Measurements from ENCODE around the gene RMND5B. TPM values are rescaled to one million over a fixed set of nuclear protein-coding genes. Genes with fewer than 3 reads are reported as not detected.
A peak's percentile ranks its signal among the peaks of the same experiment; 100 is the strongest.

Gene RMND5B
- total RNA-seq, 1 donor from 2014 or later = 51.6 TPM

DNA sequence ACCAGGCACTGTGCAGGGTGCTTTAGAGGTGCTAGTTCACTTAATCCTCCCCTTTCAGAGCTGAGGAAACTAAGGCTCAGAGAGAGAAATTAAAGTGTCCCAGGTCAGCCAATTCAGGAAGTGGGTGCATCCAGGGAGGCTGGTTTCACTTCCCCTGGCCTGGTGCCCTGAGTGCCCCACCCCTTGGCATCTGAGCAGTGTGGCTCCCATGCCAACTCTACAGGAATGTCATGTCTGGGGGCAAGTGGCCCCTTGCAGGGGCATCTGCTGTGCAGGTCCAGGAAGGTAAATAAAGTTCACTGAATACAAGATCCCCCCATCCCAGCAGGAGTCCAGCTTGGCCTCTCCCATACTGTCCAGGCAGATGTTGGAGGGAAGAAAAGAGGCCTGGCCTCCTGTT lies 21.8 kb upstream of the RMND5B start:
- no peak for DNase-seq (ENCODE audit: extremely low spot score in 2 of 2)
- Histone ChIP-seq H3K27me3 (no peaks in the 10 kb centered on the region), H3K4me1 (peaks cover 13% of the 10 kb centered on the region), H3K9me3 (no peaks in the 10 kb centered on the region), H3K27ac (no peak overlapping the region), H3K4me3 (no peak overlapping the region), H3K36me3 (no peaks in the 10 kb centered on the region)
- intact Hi-C loops (cut with DNase I) = no loop called here
- TF ChIP-seq POLR2A (IDR thresholded peaks at IDR 0.05) (no peak), POLR2AphosphoS5 (IDR thresholded peaks at IDR 0.05; ENCODE audit: insufficient read depth in 1 of 2, low read depth in 1 of 2) (no peak)
- TF ChIP-seq, protein P1, sequence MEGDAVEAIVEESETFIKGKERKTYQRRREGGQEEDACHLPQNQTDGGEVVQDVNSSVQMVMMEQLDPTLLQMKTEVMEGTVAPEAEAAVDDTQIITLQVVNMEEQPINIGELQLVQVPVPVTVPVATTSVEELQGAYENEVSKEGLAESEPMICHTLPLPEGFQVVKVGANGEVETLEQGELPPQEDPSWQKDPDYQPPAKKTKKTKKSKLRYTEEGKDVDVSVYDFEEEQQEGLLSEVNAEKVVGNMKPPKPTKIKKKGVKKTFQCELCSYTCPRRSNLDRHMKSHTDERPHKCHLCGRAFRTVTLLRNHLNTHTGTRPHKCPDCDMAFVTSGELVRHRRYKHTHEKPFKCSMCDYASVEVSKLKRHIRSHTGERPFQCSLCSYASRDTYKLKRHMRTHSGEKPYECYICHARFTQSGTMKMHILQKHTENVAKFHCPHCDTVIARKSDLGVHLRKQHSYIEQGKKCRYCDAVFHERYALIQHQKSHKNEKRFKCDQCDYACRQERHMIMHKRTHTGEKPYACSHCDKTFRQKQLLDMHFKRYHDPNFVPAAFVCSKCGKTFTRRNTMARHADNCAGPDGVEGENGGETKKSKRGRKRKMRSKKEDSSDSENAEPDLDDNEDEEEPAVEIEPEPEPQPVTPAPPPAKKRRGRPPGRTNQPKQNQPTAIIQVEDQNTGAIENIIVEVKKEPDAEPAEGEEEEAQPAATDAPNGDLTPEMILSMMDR (IDR thresholded peaks at IDR 0.05) = no peak

DNA sequence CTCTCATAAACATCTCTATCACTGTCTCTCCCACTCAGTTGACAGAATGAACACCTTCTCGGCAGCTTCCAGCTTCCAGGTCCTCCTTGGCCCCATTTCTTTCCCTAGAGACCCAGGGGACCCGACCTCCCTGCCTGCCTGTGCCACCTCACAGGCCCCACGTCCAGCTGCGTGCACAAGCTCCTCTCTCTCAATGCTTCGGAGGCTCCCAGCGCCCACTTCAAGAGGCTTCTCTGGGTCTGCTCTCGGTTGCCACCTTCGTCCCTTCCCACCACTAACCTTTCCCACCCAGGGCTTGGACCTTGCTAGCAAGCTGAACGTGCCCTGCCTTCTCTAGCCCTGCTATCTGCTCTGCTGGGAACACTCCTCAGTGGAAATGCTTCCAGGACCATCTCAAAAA lies 20.3 kb upstream of the RMND5B start:
- H3K4me1 ChIP-seq = peaks cover 29% of the 10 kb centered on the region
- H3K9me3 ChIP-seq = no peaks in the 10 kb centered on the region
- intact Hi-C loops (cut with DNase I) = no loop called here
- TF ChIP-seq, protein P1 (IDR thresholded peaks at IDR 0.05) = no peak
- no peak for TF ChIP-seq POLR2AphosphoS5 (IDR thresholded peaks at IDR 0.05; ENCODE audit: insufficient read depth in 1 of 2, low read depth in 1 of 2)
- H3K27ac ChIP-seq = no peak overlapping the region
- no peaks in the 10 kb centered on the region for H3K27me3 ChIP-seq
- H3K4me3 ChIP-seq = no peak overlapping the region
- no peaks in the 10 kb centered on the region for H3K36me3 ChIP-seq
- no peak for DNase-seq (ENCODE audit: extremely low spot score in 2 of 2)

DNA sequence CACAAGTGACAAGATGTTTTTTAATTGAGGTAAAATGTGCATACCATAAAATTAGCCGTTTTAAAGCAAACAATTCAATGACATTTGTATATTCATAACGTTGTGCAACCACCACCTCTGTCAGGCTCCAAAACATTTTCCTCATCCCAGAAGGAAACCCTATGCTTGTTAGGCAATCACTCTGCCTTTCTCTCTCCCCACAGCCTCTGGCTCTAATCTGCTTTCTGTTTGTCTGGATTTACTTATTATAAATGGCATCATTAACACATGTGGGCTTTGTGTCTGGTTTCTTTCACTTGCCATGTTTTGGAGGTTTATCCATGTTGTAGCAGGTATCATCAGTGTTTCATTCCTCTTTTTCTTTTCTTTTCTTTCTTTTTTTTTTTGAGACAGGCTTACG lies 18.9 kb upstream of the RMND5B start:
- peaks cover 36% of the 10 kb centered on the region for H3K4me1 ChIP-seq
- no peak overlapping the region for H3K4me3 ChIP-seq
- no peaks in the 10 kb centered on the region for H3K27me3 ChIP-seq
- no peak overlapping the region for H3K27ac ChIP-seq
- intact Hi-C loops (cut with DNase I) = no loop called here
- no peaks in the 10 kb centered on the region for H3K9me3 ChIP-seq
- H3K36me3 ChIP-seq = no peaks in the 10 kb centered on the region
- TF ChIP-seq POLR2A (IDR thresholded peaks at IDR 0.05) (no peak), POLR2AphosphoS5 (IDR thresholded peaks at IDR 0.05; ENCODE audit: insufficient read depth in 1 of 2, low read depth in 1 of 2) (no peak)
- TF ChIP-seq, protein P1 (IDR thresholded peaks at IDR 0.05) = no peak
- no peak for DNase-seq (ENCODE audit: extremely low spot score in 2 of 2)

DNA sequence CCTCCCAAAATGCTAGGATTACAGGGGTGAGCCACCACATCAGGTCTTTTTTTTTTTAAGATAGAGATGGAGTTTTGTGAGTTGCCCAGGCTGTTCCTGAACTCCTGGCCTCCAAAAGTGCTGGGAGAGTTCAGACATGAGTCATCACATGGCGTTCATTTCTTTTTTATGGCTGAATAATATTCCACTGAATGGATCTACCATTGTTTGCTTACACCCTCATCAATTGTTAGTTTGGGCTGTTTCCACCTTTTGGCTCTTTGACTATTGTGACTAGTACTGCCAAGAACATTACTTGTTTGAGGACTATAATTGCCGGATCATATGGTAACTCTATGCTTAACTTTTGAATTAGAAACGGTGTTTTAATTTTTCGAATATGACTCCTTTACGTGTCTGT lies 18.3 kb upstream of the RMND5B start:
- Histone ChIP-seq H3K27ac (no peak overlapping the region), H3K4me1 (peaks cover 36% of the 10 kb centered on the region), H3K27me3 (no peaks in the 10 kb centered on the region), H3K4me3 (no peak overlapping the region), H3K36me3 (no peaks in the 10 kb centered on the region), H3K9me3 (no peaks in the 10 kb centered on the region)
- intact Hi-C loops (cut with DNase I) = no loop called here
- no peak for TF ChIP-seq POLR2AphosphoS5 (IDR thresholded peaks at IDR 0.05; ENCODE audit: insufficient read depth in 1 of 2, low read depth in 1 of 2)
- TF ChIP-seq, protein P1 (IDR thresholded peaks at IDR 0.05) = no peak
- no peak for TF ChIP-seq POLR2A (IDR thresholded peaks at IDR 0.05)
- no peak for DNase-seq (ENCODE audit: extremely low spot score in 2 of 2)

DNA sequence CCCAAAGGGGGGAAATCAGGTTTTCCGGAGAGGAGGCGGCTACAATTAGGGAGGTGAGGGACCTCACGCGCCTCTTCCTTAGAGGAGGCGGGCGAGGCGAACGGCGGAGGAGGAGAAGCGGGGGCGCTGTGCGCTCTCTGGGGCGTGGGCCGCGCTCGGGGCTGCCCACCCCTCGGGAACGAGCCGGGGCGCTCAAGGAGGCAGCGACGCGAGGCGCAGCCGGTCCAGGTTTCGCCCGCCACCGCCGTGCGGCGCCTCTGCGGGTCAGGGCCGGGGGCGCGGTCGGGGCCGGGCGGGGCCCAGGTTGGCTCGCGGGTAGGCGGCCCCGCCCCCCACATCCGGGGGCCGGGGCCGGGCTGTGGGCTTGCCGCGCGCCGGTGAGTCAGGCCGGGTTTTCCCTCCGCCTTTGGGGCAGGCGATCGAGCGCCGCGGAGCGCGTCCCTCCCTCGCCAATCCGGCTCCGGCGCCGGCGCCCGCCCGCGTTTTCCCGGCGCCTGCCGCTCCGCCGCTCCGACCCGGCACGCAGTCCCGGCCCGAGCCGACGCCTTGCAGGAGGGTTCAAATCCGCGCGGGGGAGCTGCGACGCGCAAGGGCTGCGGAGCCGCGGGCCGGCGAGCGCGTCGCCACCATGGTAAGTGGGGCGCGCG lies 17.6 kb upstream of the RMND5B start, which contains the start of gene N4BP3:
Gene N4BP3 (plus strand): TSS at position 392 of the 647 bp plus-strand sequence. CDS start 6,052 bp downstream, outside the sequence.
- peak within 1 kb of the TSS; percentile 40 to 56 for H3K4me3 ChIP-seq
- H3K27ac ChIP-seq = peak within 1 kb of the TSS; percentile 51
- intact Hi-C loops (cut with DNase I) = no loop called here
- TF ChIP-seq, protein P1 (IDR thresholded peaks at IDR 0.05) = no peak
- TF ChIP-seq POLR2AphosphoS5 (IDR thresholded peaks at IDR 0.05; ENCODE audit: insufficient read depth in 1 of 2, low read depth in 1 of 2) (no peak), POLR2A (IDR thresholded peaks at IDR 0.05) (no peak)
- no peaks in the 10 kb centered on the region for H3K36me3 ChIP-seq
- DNase-seq (ENCODE audit: extremely low spot score in 2 of 2) = no peak
- no peaks in the 10 kb centered on the region for H3K9me3 ChIP-seq
- H3K4me1 ChIP-seq = peaks cover 36% of the 10 kb centered on the region
- no peaks in the 10 kb centered on the region for H3K27me3 ChIP-seq

Measured in vagina (tissue), 2 donors.